Right lobe of liver (tissue), 6 donors: ENCODE measurements around the gene ZNF319. TPM values are rescaled to one million over a fixed set of nuclear protein-coding genes. Genes with fewer than 3 reads are reported as not detected.

Source experiments
- ATAC-seq, 4 donors: fragments of 200-7000 bp; cut with Tn5 transposase; one replicate each; pipeline ENCODE4 v1.9.1; 2020; ENCODE audit warnings: mild to moderate bottlenecking in 4 of 4, moderate library complexity in 4 of 4
- DNase-seq, 3 donors: peaks; one replicate each; pipeline ENCODE4 v3.0.0-alpha.2; 2020
- H3K27ac ChIP-seq, 3 donors: fragments of 200-600 bp; one replicate each; pipeline ENCODE4 v1.8.0; 2022
- H3K27me3 ChIP-seq, 2 donors: fragments of 200-600 bp; one replicate each; pipeline ENCODE4 v1.8.0; 2022
- H3K36me3 ChIP-seq, 4 donors: fragments of 200-600 bp; sonication (generic) in 1 of 4; one replicate each; pipeline versions ENCODE4 v1.5.1 to v1.8.0; 2017 to 2022; ENCODE audit warnings: control low read depth in 1 of 4
- H3K4me1 ChIP-seq, 4 donors: fragments of 200-600 bp; sonication (generic) in 1 of 4; one replicate each; pipeline versions ENCODE4 v1.5.1 to v1.8.0; 2017 to 2022; ENCODE audit warnings: control low read depth in 1 of 4
- H3K4me3 ChIP-seq, 3 donors: fragments of 200-600 bp; one replicate each; pipeline ENCODE4 v1.8.0; 2022
- H3K9me3 ChIP-seq, 4 donors: fragments of 200-600 bp; sonication (generic) in 1 of 4; one replicate each; pipeline versions ENCODE4 v1.5.1 to v1.8.0; 2017 to 2022; ENCODE audit warnings: control low read depth in 1 of 4
- CTCF ChIP-seq, 4 donors: fragments of 200-600 bp in 3 of 4; fragments of 450-650 bp in 1 of 4; IDR thresholded peaks; one replicate each; pipeline versions ENCODE4 v1.5.1 to v1.8.0; 2016 to 2022; ENCODE audit warnings: antibody characterized with exemption in 4 of 4, mild to moderate bottlenecking in 2 of 4
- POLR2A ChIP-seq: fragments of 450-650 bp; IDR thresholded peaks from one replicate; pipeline ENCODE4 v1.6.1; 2017; ENCODE audit warnings: antibody characterized with exemption, mild to moderate bottlenecking
- WGBS: methylation state at CpG from one replicate; pipeline ENCODE4 v1.1.6; 2018; ENCODE audit warnings: low coverage, low lambda C conversion rate; ENCODE audit not compliant: insufficient coverage; ENCODE audit errors: missing lambda C conversion rate; 5-methylcytosine and 5-hydroxymethylcytosine counted together
- intact Hi-C, 2 donors: fragments of 100-400 bp; cut with DNase I; formaldehyde crosslinking; loops; one replicate each; pipeline versions ENCODE4 v1.11.2 to v1.14.1; 2022
- total RNA-seq, 6 experiments: library from RNA; depleted of rRNA in 2 of 6; stranded (reverse); fragments of >200 nt in 2 of 6; fragmentation: NEBNext Ultra II Directional in 3 of 6; extraction: Animal tissue kit (Norgen Biotek cat#: 25700) in 3 of 6; gene quantifications; one replicate each; pipeline versions ENCODE4 v1.1.0 to v1.2.4, GENCODE V29; 2016 to 2023
- donor health status: DM: no; HTN: yes; CAD: no.
- donor health status: DM: no; HTN: no; CAD: no.
- donor health status: DM: no; HTN: no; CAD: no.
- donor health status: DM: no; HTN: yes; CAD: no.
- donor health status: DM: no; HTN: yes; CAD: no.

The ZNF319 gene
- total RNA-seq, 6 experiments from 2014 or later = 2.5 to 4.9 (median 3.4) TPM

GRCh38 chr16:57946181-57946801 lies 54.2 kb downstream of the ZNF319 start:
- TF ChIP-seq POLR2A (no peak), CTCF (IDR thresholded peaks at IDR 0.05) (no peak)
- H3K27ac ChIP-seq = no peak overlapping the region
- H3K9me3 ChIP-seq = no peaks in the 10 kb centered on the region
- no CpG with 5 or more reads among the region's 13 CpGs for WGBS
- no peaks in the 10 kb centered on the region for H3K27me3 ChIP-seq
- DNase-seq (peak in 1 of 3 donors; percentile 17), ATAC-seq (no peak)
- no peak overlapping the region for H3K4me3 ChIP-seq
- no peaks in the 10 kb centered on the region for H3K36me3 ChIP-seq
- intact Hi-C loops = no loop called here
- peaks cover 0 to 6% (median 0%) of the 10 kb centered on the region in 4 donors for H3K4me1 ChIP-seq

- ATAC-seq (no peak), DNase-seq (peak in 1 of 3 donors; percentile 22)
- no peaks in the 10 kb centered on the region for H3K9me3 ChIP-seq
- no peaks in the 10 kb centered on the region for H3K36me3 ChIP-seq
- intact Hi-C loops = no loop called here
- peaks cover 0 to 10% (median 0%) of the 10 kb centered on the region in 4 donors for H3K4me1 ChIP-seq
- H3K27ac ChIP-seq = no peak overlapping the region
- no peaks in the 10 kb centered on the region for H3K27me3 ChIP-seq
- WGBS = 37% methylated on average over 7 of the region's 7 CpGs
- H3K4me3 ChIP-seq = no peak overlapping the region
- TF ChIP-seq CTCF (IDR thresholded peaks at IDR 0.05) = peak in 1 of 4 donors; percentile 10
- no peak for TF ChIP-seq POLR2A
Measured at GRCh38 chr16:57945740-57946138, 54.7 kb downstream of the ZNF319 start.

GRCh38 chr16:57944970-57945739 lies 55.3 kb downstream of the ZNF319 start:
- Histone ChIP-seq H3K27me3 (no peaks in the 10 kb centered on the region), H3K36me3 (no peaks in the 10 kb centered on the region), H3K4me1 (peaks cover 0 to 10% (median 0%) of the 10 kb centered on the region in 4 donors), H3K27ac (no peak overlapping the region), H3K4me3 (no peak overlapping the region), H3K9me3 (no peaks in the 10 kb centered on the region)
- intact Hi-C loops = no loop called here
- DNase-seq (peak in 1 of 3 donors; percentile 17), ATAC-seq (no peak)
- WGBS = 83% methylated on average over 4 of the region's 9 CpGs
- TF ChIP-seq CTCF (IDR thresholded peaks at IDR 0.05) = no peak
- no peak for TF ChIP-seq POLR2A

Other genes starting within 250 kb of the ZNF319 start
- gene KIFC3, start 198.2 kb downstream of the ZNF319 start, total RNA-seq = 10 to 100 TPM; 20.3 to 88.9 (median 46.4) TPM
- not detected for gene CNGB1, start 29.5 kb downstream of the ZNF319 start, total RNA-seq
- 10 to 100 TPM; 20.6 to 63.3 (median 25.9) TPM for gene USB1, start 735 bp upstream of the ZNF319 start, total RNA-seq
- gene MMP15, start 25.1 kb upstream of the ZNF319 start, total RNA-seq = 10 to 100 TPM; 22.3 to 76.0 (median 35.2) TPM
- gene CFAP20, start 128.7 kb upstream of the ZNF319 start, total RNA-seq = 10 to 100 TPM in 5 of 6 experiments, 1 to 10 TPM in 1; 7.8 to 38.7 (median 18.1) TPM
- gene CSNK2A2, start 197.4 kb upstream of the ZNF319 start, total RNA-seq = 10 to 100 TPM; 24.4 to 29.5 (median 26.8) TPM